Endothelial cell (in vitro differentiated cells): ENCODE measurements around the gene ASTE1. TPM values are rescaled to one million over a fixed set of nuclear protein-coding genes. Genes with fewer than 3 reads are reported as not detected.
A peak's percentile ranks its signal among the peaks of the same experiment; 100 is the strongest.

Experiments used
- DNase-seq: peaks from one replicate; pipeline ENCODE4 v3.0.0; 2021; ENCODE audit warnings: low spot score
- H3K27ac Mint-ChIP-seq: one replicate; pipeline ENCODE4 v1.8.0; 2021; ENCODE audit warnings: mixed read lengths, inconsistent platforms; ENCODE audit not compliant: unreplicated experiment
- H3K27me3 Mint-ChIP-seq: one replicate; pipeline ENCODE4 v1.8.0; 2021; ENCODE audit warnings: mild to moderate bottlenecking, moderate library complexity, mixed read lengths, inconsistent platforms; ENCODE audit not compliant: unreplicated experiment
- H3K36me3 Mint-ChIP-seq: one replicate; pipeline ENCODE4 v1.8.0; 2021; ENCODE audit warnings: mild to moderate bottlenecking, low read depth, mixed read lengths, inconsistent platforms; ENCODE audit not compliant: unreplicated experiment
- H3K4me1 Mint-ChIP-seq: one replicate; pipeline ENCODE4 v1.8.0; 2021; ENCODE audit warnings: mild to moderate bottlenecking, mixed read lengths, inconsistent platforms; ENCODE audit not compliant: unreplicated experiment
- H3K4me3 Mint-ChIP-seq: one replicate; pipeline ENCODE4 v1.8.0; 2021; ENCODE audit warnings: mild to moderate bottlenecking, mixed read lengths, inconsistent platforms; ENCODE audit not compliant: unreplicated experiment
- H3K9me3 Mint-ChIP-seq: one replicate; pipeline ENCODE4 v1.8.0; 2021; ENCODE audit warnings: mixed read lengths, inconsistent platforms; ENCODE audit not compliant: unreplicated experiment
- total RNA-seq: library from RNA; stranded (reverse); fragmentation: NEBNext Ultra II Directional; extraction: Animal tissue kit (Norgen Biotek cat#: 25700); gene quantifications from one replicate; pipeline ENCODE4 v1.2.1, GENCODE V29; 2021; ENCODE audit not compliant: unreplicated experiment
- TF ChIP-seq, protein P1 (sequence below): fragments of 200-600 bp; sonication (generic); IDR thresholded peaks from one replicate; pipeline ENCODE4 v1.5.0; 2021; ENCODE audit warnings: antibody characterized with exemption; ENCODE audit not compliant: unreplicated experiment

Gene ASTE1
- total RNA-seq, 1 donor from 2014 or later = 5.5 TPM

DNA sequence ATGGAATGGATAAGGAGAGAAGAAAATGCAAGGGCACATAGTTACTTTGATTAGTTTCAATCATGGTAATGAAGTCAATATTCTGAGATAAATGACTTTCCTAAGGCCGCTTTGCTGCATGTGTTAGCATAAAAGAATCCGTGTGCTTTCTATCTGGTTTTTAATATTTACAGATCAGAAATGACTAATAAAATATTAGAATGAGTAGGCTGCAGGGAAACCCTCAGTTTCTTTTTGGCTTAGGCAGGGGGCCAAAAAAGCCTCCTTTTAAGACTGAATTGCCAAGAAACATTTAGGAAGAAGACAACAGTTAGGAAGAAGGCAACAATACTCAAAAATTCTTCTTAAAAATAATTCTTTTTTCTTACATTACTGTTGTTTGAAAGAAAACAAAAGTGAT, 11.7 kb upstream of the ASTE1 start:
- Mint-ChIP-seq H3K36me3 (peaks cover 11% of the 10 kb centered on the region), H3K4me1 (peaks cover 16% of the 10 kb centered on the region), H3K4me3 (no peak overlapping the region), H3K9me3 (no peaks in the 10 kb centered on the region), H3K27ac (no peak overlapping the region), H3K27me3 (no peaks in the 10 kb centered on the region)
- TF ChIP-seq, protein P1, sequence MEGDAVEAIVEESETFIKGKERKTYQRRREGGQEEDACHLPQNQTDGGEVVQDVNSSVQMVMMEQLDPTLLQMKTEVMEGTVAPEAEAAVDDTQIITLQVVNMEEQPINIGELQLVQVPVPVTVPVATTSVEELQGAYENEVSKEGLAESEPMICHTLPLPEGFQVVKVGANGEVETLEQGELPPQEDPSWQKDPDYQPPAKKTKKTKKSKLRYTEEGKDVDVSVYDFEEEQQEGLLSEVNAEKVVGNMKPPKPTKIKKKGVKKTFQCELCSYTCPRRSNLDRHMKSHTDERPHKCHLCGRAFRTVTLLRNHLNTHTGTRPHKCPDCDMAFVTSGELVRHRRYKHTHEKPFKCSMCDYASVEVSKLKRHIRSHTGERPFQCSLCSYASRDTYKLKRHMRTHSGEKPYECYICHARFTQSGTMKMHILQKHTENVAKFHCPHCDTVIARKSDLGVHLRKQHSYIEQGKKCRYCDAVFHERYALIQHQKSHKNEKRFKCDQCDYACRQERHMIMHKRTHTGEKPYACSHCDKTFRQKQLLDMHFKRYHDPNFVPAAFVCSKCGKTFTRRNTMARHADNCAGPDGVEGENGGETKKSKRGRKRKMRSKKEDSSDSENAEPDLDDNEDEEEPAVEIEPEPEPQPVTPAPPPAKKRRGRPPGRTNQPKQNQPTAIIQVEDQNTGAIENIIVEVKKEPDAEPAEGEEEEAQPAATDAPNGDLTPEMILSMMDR = no peak
- DNase-seq = no peak

GRCh38 chr3:131036986-131037385, 10.4 kb upstream of the ASTE1 start:
- no peaks in the 10 kb centered on the region for H3K27me3 Mint-ChIP-seq
- no peak overlapping the region for H3K4me3 Mint-ChIP-seq
- DNase-seq = no peak
- no peak overlapping the region for H3K27ac Mint-ChIP-seq
- peaks cover 16% of the 10 kb centered on the region for H3K4me1 Mint-ChIP-seq
- TF ChIP-seq, protein P1 = no peak
- no peaks in the 10 kb centered on the region for H3K9me3 Mint-ChIP-seq
- peaks cover 8% of the 10 kb centered on the region for H3K36me3 Mint-ChIP-seq

DNA sequence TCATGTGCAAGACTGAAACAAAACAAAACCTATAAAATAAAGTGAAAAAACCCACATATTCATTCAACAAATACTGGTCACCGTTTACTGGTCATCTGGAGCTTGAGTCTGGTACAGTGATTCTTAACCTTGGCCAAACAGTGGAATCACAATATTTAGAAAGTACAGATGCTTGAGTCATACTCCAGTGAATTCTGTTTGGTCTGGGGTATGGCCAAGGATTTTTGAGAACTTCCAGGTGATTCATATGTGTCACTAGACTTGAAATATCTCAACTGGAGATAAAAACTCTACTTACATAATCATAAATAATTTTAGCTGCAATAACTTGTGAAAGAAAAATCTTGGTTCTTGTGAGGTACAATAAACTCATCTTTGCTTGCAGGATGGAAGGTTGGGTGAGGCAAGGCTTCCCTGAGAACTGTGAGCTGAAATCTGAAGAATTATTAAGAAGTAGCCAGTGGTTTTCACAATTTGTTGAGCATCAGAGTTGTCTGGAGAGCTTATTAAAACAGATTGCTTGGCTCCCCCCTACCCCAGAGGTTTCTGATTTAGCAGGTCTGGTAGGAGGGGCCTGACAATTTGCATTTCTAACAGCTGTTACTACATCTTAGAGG, 9.7 kb upstream of the ASTE1 start:
- H3K27ac Mint-ChIP-seq = no peak overlapping the region

GRCh38 chr3:131033480-131034080, 7.0 kb upstream of the ASTE1 start:
- Mint-ChIP-seq H3K36me3 (no peaks in the 10 kb centered on the region), H3K27me3 (no peaks in the 10 kb centered on the region), H3K4me3 (no peak overlapping the region), H3K27ac (no peak overlapping the region), H3K9me3 (no peaks in the 10 kb centered on the region), H3K4me1 (no peaks in the 10 kb centered on the region)
- DNase-seq = peak; percentile 47
- TF ChIP-seq, protein P1 = peak; percentile 87

More for the DNA sequence above, 9.7 kb upstream of the ASTE1 start:
- no peak for DNase-seq
- Mint-ChIP-seq H3K36me3 (peaks cover 3% of the 10 kb centered on the region), H3K4me3 (no peak overlapping the region), H3K4me1 (peaks cover 12% of the 10 kb centered on the region), H3K27me3 (no peaks in the 10 kb centered on the region), H3K9me3 (no peaks in the 10 kb centered on the region)
- TF ChIP-seq, protein P1 = no peak

- no peak overlapping the region for H3K4me3 Mint-ChIP-seq
- no peaks in the 10 kb centered on the region for H3K9me3 Mint-ChIP-seq
- peaks cover 4% of the 10 kb centered on the region for H3K27me3 Mint-ChIP-seq
- TF ChIP-seq, protein P1 = no peak
- H3K27ac Mint-ChIP-seq = no peak overlapping the region
- no peaks in the 10 kb centered on the region for H3K36me3 Mint-ChIP-seq
- peaks cover 6% of the 10 kb centered on the region for H3K4me1 Mint-ChIP-seq
- DNase-seq = no peak
Observed at GRCh38 chr3:131031660-131032059, 5.0 kb upstream of the ASTE1 start.
